ENCODE results near the gene TEX264. TPM values are rescaled to one million over a fixed set of nuclear protein-coding genes. Genes with fewer than 3 reads are reported as not detected.
"Not testable (repeated sequence)": the region's sequence is repeated elsewhere in the genome, so short reads cannot be mapped to it uniquely, and the experiment has no call there.

TEX264 gene
- total RNA-seq, 5 donors from 2014 or later (not counting 1 experiment from before 2014, with no cell fraction given) = 35.9 to 51.0 (median 47.0) TPM

DNA sequence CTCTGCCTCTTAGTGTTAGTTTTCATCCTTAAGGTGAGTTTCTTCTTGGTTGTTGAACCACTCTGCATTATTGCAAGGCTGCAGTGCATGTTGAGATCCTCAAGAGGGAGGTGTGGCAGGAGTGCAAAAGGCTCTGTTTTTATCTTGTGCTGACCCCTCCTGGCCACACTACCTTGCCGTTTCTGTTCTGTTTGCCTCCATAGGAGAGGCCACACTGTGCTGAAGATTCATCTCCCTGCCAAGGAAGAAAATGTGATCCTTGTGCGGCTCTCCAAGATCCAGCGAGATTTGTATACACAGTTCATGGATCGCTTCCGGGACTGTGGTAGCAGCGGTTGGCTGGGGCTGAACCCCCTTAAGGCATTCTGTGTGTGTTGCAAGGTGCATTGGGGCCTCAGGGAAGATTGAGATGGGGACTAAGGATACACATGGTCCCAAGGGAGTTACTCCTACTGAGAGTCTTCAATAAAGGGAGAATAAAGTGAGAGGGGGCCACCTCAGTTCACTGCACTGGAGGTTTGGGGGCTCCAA is 33.0 kb upstream of the TEX264 start:
- Mint-ChIP-seq H3K4me3 (no peak overlapping the region), H3K36me3 (peaks cover 72% of the 10 kb centered on the region), H3K27ac (no peak overlapping the region), H3K9me3 (no peaks in the 10 kb centered on the region), H3K27me3 (no peaks in the 10 kb centered on the region), H3K4me1 (no peaks in the 10 kb centered on the region)
- no peaks in the 10 kb centered on the region for H3K4me1 ChIP-seq (ENCODE audit: control insufficient read depth in 1 of 2, extremely low read depth in 1 of 2, insufficient read depth in 2 of 2, low read length in 2 of 2)
- ChIA-PET POLR2A (no interaction called here), CTCF (interaction anchor here in 1 of 2 donors (0.6 kb wide), 1 partner anchor 69 kb away, joined by 3 read pairs; no protein-coding TSS in a partner anchor)
- no peak overlapping the region for H3K4me3 ChIP-seq (ENCODE audit: control insufficient read depth in 1 of 2, extremely low read depth in 1 of 2, low read length in 1 of 2)
- H3K36me3 ChIP-seq (ENCODE audit: control insufficient read depth in 2 of 2, extremely low read depth in 1 of 2, insufficient read depth in 1 of 2, low read length in 1 of 2) = peaks cover 1 to 77% of the 10 kb centered on the region in 2 donors
- H3K27ac ChIP-seq (ENCODE audit: low read length) = no peak overlapping the region
- no peaks in the 10 kb centered on the region for H3K27me3 ChIP-seq (replicated peaks in 1 of 2; ENCODE audit: control insufficient read depth in 2 of 2, extremely low read depth in 1 of 2, insufficient read depth in 2 of 2, low read length in 1 of 2)
- WGBS (ENCODE audit: insufficient coverage) = 82% methylated on average over 6 of the region's 6 CpGs
- no peaks in the 10 kb centered on the region for H3K9me3 ChIP-seq
- peak in 2 of 4 experiments; percentile 24 to 48 for ATAC-seq (replicated peaks in 1 of 4)
- DNase-seq = peak in 11 of 35 experiments; percentile 2 to 42 (median 5)

DNA sequence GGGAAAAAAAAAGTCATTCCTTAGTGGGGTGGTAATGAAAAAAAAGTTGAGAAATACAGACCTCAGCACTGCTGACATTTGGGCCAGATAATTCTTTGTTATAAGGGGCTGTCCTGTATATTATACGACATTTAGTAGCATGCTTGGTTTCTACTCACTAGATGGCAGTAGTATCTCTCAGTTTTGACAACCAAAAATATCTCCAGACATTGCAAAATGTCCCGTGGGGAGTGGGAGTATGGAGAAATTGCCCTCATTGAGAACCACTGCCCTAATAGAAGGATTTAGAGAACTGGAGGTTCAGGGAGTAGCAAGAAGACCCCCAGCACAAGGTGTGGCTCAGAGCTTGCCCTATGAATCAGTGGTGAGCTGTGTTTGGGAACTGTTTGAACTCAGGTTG is 28.6 kb upstream of the TEX264 start:
- Histone ChIP-seq H3K27ac (ENCODE audit: low read length) (no peak overlapping the region), H3K36me3 (ENCODE audit: control insufficient read depth in 2 of 2, extremely low read depth in 1 of 2, insufficient read depth in 1 of 2, low read length in 1 of 2) (peaks cover 19 to 83% of the 10 kb centered on the region in 2 donors), H3K4me3 (ENCODE audit: control insufficient read depth in 1 of 2, extremely low read depth in 1 of 2, low read length in 1 of 2) (no peak overlapping the region), H3K27me3 (replicated peaks in 1 of 2; ENCODE audit: control insufficient read depth in 2 of 2, extremely low read depth in 1 of 2, insufficient read depth in 2 of 2, low read length in 1 of 2) (no peaks in the 10 kb centered on the region), H3K4me1 (ENCODE audit: control insufficient read depth in 1 of 2, extremely low read depth in 1 of 2, insufficient read depth in 2 of 2, low read length in 2 of 2) (no peaks in the 10 kb centered on the region), H3K9me3 (no peaks in the 10 kb centered on the region)
- Mint-ChIP-seq H3K36me3 (peaks cover 74% of the 10 kb centered on the region), H3K4me1 (no peaks in the 10 kb centered on the region), H3K27ac (no peak overlapping the region), H3K4me3 (no peak overlapping the region), H3K9me3 (no peaks in the 10 kb centered on the region), H3K27me3 (no peaks in the 10 kb centered on the region)
- WGBS (ENCODE audit: insufficient coverage) = 14% methylated on average over 1 of the region's 2 CpGs
- POLR2A ChIA-PET = interaction anchor here in 1 of 2 donors (0.5 kb wide), 1 partner anchor 93 kb away, joined by 3 read pairs; no protein-coding TSS in a partner anchor
- CTCF ChIA-PET = interaction anchor here (0.5 to 2.5 kb wide), 7 partner anchors 21 to 1030 kb away, joined by 3 to 14 read pairs (median 4); no protein-coding TSS in a partner anchor
- ATAC-seq (replicated peaks in 1 of 4) (peak in 1 of 4 experiments; percentile 35), DNase-seq (peak in 1 of 35 experiments; percentile 37)

DNA sequence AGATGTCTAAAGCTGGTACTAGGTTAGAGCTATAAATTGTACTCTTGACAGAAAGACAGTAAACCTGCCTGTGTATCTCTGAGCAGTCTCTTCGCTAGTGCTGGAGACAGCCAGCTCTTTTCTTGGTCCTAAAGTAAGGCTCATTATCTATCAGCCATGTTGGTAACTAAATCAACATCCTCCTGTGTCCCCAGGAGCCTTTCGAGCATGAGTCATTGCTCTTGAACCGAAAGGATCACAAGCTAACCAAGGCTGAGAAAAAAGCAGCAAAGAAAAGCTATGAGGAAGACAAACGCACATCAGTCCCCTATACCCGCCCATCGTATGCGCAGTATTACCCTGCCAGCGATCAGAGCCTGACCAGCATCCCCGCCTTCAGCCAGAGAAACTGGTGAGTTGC is 25.0 kb upstream of the TEX264 start:
- POLR2A ChIA-PET = no interaction called here
- H3K36me3 Mint-ChIP-seq = peaks cover 79% of the 10 kb centered on the region
- CTCF ChIA-PET = interaction anchor here in 1 of 2 donors (0.7 kb wide), 1 partner anchor 18 kb away, joined by 6 read pairs; no protein-coding TSS in a partner anchor

DNA sequence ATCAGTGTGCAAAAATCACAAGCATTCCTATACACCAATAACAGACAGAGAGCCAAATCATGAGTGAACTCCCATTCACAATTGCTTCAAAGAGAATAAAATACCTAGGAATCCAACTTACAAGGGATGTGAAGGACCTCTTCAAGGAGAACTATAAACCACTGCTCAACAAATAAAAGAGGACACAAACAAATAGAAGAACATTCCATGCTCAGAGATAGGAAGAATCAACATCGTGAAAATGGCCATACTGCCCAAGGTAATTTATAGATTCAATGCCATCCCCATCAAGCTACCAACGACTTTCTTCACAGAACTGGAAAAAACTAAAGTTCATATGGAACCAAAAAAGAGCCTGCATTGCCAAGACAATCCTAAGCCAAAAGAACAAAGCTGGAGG is 18.9 kb upstream of the TEX264 start:
- CTCF ChIA-PET = interaction anchor here in 1 of 2 donors (0.6 kb wide), 1 partner anchor 291 kb away, joined by 8 read pairs; no protein-coding TSS in a partner anchor
- DNase-seq; H3K27ac ChIP-seq (ENCODE audit: low read length); H3K4me3 ChIP-seq (ENCODE audit: control insufficient read depth in 1 of 2, extremely low read depth in 1 of 2, low read length in 1 of 2); H3K27ac Mint-ChIP-seq; H3K9me3 ChIP-seq; H3K27me3 ChIP-seq (replicated peaks in 1 of 2; ENCODE audit: control insufficient read depth in 2 of 2, extremely low read depth in 1 of 2, insufficient read depth in 2 of 2, low read length in 1 of 2); H3K4me1 Mint-ChIP-seq; ATAC-seq (replicated peaks in 1 of 4); H3K27me3 Mint-ChIP-seq; H3K4me1 ChIP-seq (ENCODE audit: control insufficient read depth in 1 of 2, extremely low read depth in 1 of 2, insufficient read depth in 2 of 2, low read length in 2 of 2); H3K4me3 Mint-ChIP-seq; POLR2A ChIA-PET; H3K9me3 Mint-ChIP-seq: not testable (repeated sequence)
- no CpG with 5 or more reads among the region's 2 CpGs for WGBS (ENCODE audit: insufficient coverage)
- peaks cover 8 to 26% of the 10 kb centered on the region in 2 donors for H3K36me3 ChIP-seq (ENCODE audit: control insufficient read depth in 2 of 2, extremely low read depth in 1 of 2, insufficient read depth in 1 of 2, low read length in 1 of 2)
- peaks cover 68% of the 10 kb centered on the region for H3K36me3 Mint-ChIP-seq

More for the DNA sequence above, 25.0 kb upstream of the TEX264 start:
- Histone ChIP-seq H3K9me3 (no peaks in the 10 kb centered on the region), H3K27me3 (replicated peaks in 1 of 2; ENCODE audit: control insufficient read depth in 2 of 2, extremely low read depth in 1 of 2, insufficient read depth in 2 of 2, low read length in 1 of 2) (no peaks in the 10 kb centered on the region), H3K36me3 (ENCODE audit: control insufficient read depth in 2 of 2, extremely low read depth in 1 of 2, insufficient read depth in 1 of 2, low read length in 1 of 2) (peaks cover 22 to 60% of the 10 kb centered on the region in 2 donors), H3K27ac (ENCODE audit: low read length) (no peak overlapping the region), H3K4me3 (ENCODE audit: control insufficient read depth in 1 of 2, extremely low read depth in 1 of 2, low read length in 1 of 2) (no peak overlapping the region), H3K4me1 (ENCODE audit: control insufficient read depth in 1 of 2, extremely low read depth in 1 of 2, insufficient read depth in 2 of 2, low read length in 2 of 2) (no peaks in the 10 kb centered on the region)
- ATAC-seq (replicated peaks in 1 of 4) (no peak), DNase-seq (no peak)
- no peaks in the 10 kb centered on the region for H3K4me1 Mint-ChIP-seq
- H3K27me3 Mint-ChIP-seq = no peaks in the 10 kb centered on the region
- 94% methylated on average over 6 of the region's 9 CpGs for WGBS (ENCODE audit: insufficient coverage)
- no peak overlapping the region for H3K27ac Mint-ChIP-seq
- no peak overlapping the region for H3K4me3 Mint-ChIP-seq
- H3K9me3 Mint-ChIP-seq = no peaks in the 10 kb centered on the region

DNA sequence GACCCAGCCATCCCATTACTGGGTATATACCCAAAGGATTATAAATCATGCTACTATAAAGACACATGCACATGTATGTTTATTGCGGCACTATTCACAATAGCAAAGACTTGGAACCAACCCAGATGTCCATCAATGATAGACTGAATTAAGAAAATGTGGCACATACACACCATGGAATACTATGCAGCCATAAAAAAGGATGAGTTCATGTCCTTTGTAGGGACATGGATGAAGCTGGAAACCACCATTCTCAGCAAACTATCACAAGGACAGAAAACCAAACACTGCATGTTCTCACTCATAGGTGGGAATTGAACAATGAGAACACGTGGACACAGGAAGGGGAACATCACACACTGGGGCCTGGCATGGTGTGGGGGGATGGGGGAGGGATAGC is 17.6 kb upstream of the TEX264 start:
- H3K27me3 Mint-ChIP-seq; ATAC-seq (replicated peaks in 1 of 4); H3K9me3 ChIP-seq; H3K4me3 Mint-ChIP-seq; H3K4me1 Mint-ChIP-seq; H3K27me3 ChIP-seq (replicated peaks in 1 of 2; ENCODE audit: control insufficient read depth in 2 of 2, extremely low read depth in 1 of 2, insufficient read depth in 2 of 2, low read length in 1 of 2); DNase-seq; H3K27ac ChIP-seq (ENCODE audit: low read length); H3K9me3 Mint-ChIP-seq; H3K27ac Mint-ChIP-seq; H3K4me1 ChIP-seq (ENCODE audit: control insufficient read depth in 1 of 2, extremely low read depth in 1 of 2, insufficient read depth in 2 of 2, low read length in 2 of 2); H3K4me3 ChIP-seq (ENCODE audit: control insufficient read depth in 1 of 2, extremely low read depth in 1 of 2, low read length in 1 of 2); POLR2A ChIA-PET; CTCF ChIA-PET: not testable (repeated sequence)
- H3K36me3 Mint-ChIP-seq = peaks cover 73% of the 10 kb centered on the region
- WGBS (ENCODE audit: insufficient coverage) = no CpG with 5 or more reads among the region's 2 CpGs
- H3K36me3 ChIP-seq (ENCODE audit: control insufficient read depth in 2 of 2, extremely low read depth in 1 of 2, insufficient read depth in 1 of 2, low read length in 1 of 2) = peaks cover 5 to 27% of the 10 kb centered on the region in 2 donors

DNA sequence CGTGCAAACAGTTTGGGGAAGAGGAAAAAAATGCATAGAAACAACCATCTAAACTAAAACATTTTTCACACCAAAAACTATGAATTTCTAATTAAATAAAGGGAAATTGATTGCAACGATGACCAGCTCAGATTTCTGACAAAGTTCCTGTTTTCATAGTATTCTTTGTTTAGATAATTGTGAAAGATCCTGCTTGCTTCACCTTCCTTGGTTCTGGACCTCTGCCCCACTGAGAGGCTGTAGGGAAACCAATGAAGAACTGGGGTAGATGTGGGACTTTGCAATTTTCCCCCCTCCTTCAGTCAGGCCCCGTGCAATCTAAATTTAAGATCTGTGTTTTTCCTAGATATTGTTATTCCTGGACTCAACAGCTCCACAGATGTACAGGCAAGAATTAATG is 13.8 kb upstream of the TEX264 start:
- no peak overlapping the region for H3K4me3 ChIP-seq (ENCODE audit: control insufficient read depth in 1 of 2, extremely low read depth in 1 of 2, low read length in 1 of 2)
- Mint-ChIP-seq H3K36me3 (peaks cover 67% of the 10 kb centered on the region), H3K4me1 (no peaks in the 10 kb centered on the region), H3K4me3 (no peak overlapping the region), H3K9me3 (peaks cover 0 to 2% (median 0%) of the 10 kb centered on the region in 3 donors), H3K27ac (no peak overlapping the region), H3K27me3 (no peaks in the 10 kb centered on the region)
- H3K27ac ChIP-seq (ENCODE audit: low read length) = no peak overlapping the region
- DNase-seq = no peak
- H3K4me1 ChIP-seq (ENCODE audit: control insufficient read depth in 1 of 2, extremely low read depth in 1 of 2, insufficient read depth in 2 of 2, low read length in 2 of 2) = no peaks in the 10 kb centered on the region
- H3K27me3 ChIP-seq (replicated peaks in 1 of 2; ENCODE audit: control insufficient read depth in 2 of 2, extremely low read depth in 1 of 2, insufficient read depth in 2 of 2, low read length in 1 of 2) = no peaks in the 10 kb centered on the region
- H3K9me3 ChIP-seq = no peaks in the 10 kb centered on the region
- ChIA-PET CTCF (no interaction called here), POLR2A (no interaction called here)
- ATAC-seq (replicated peaks in 1 of 4) = no peak
- WGBS (ENCODE audit: insufficient coverage) = no CpG with 5 or more reads among the region's 3 CpGs
- peaks cover 5 to 47% of the 10 kb centered on the region in 2 donors for H3K36me3 ChIP-seq (ENCODE audit: control insufficient read depth in 2 of 2, extremely low read depth in 1 of 2, insufficient read depth in 1 of 2, low read length in 1 of 2)

Data from T-cell (primary cell).